Stimulated activated CD8-positive, alpha-beta memory T cell treated with anti-CD3 and anti-CD28 coated beads, Interleukin-7, amount 100 ng/mL, for 1 hour (primary cell): ENCODE data around the gene TMEM92.
A peak's percentile ranks its signal among the peaks of the same experiment; 100 is the strongest.
"Not testable (repeated sequence)": the region's sequence is repeated elsewhere in the genome, so short reads cannot be mapped to it uniquely, and the experiment has no call there.

ENCODE experiments used
- DNase-seq, 2 donors: peaks; one replicate each; pipeline ENCODE4 v3.0.0-alpha.2; 2020; ENCODE audit warnings: low read depth in 2 of 2

Gene TMEM92

DNA sequence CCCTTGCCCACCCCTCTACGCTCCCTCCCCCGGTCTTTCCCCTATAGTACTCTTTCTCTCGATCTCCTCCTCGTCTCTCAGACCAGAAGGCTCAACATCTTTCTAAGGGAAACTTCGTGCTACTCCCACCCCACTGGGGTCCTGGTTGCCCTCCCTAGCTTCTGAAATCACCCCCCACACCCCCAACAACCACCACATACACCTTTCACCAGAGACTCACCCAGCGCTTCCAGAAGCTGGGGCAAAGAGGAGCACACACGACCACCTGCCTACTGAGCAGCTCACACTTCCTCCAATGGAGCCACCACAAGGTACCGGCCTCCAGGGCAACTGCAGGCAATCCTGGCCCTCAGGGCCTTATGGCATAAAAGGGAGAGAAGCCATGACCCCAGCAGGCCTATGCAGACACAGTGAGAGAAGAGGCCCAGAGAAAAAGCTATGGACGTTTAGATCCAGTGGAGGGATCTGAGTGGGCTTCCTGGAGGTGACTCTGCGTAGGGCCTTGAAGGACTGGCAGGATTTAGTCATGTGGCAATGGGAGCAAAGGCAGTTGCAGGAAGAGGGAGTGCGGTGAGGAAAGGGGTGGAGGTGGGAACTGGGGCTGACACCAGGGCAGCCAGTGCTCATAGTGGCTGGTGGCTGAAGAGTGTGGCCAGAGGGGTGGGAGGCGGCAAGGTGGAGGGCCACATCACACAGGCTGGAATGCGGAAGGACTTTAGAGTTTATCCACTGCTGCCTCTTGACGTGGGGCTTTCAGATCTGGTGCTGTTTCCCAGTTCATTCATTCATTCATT lies 12.1 kb upstream of the TMEM92 start:
- DNase-seq, result no peak

DNA sequence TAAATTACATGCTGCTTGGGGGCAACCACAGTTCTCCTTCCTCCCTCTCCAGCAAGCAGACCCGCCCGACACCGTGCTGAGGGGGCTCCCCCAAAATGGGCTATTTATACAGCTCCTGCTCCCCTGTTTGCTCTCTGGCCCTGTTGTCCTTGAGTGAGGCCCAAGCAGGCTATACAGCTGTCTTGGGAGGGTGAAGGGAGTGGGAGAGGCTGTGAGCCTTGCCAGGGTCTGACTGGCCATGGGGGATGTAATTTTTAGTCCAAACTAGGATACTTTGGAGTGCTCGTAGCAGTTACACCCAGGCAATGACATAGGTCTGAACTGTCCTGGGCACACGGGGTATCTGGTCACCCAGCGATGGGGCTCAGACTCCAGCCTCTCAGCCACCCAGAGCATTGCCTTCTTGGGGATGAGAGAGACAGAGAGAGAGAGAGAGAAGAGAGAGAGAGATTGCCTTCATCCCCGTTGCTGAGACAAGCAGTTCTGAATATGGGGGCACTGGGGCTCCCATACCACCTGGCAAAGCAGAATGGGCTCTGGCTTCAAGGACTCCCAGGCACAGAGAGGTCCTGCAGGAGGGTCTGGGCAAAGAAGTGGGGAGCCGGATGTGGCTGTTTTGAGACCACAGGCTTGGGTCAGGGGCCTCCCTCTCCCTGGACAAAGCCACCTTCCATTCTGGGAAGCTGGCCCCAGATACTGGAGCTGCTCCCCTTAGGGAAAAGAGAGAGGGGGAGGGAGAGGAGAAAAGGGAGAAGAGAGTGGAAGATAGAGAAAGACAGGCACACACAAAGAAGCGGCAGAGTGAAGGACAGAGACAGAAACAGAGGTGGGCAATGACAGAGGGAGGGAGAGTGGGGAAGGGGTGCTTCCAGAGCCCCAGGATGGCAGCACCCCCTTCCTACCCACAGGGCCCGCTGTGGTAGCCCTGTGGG lies 10.7 kb upstream of the TMEM92 start:
- DNase-seq, result no peak

DNA sequence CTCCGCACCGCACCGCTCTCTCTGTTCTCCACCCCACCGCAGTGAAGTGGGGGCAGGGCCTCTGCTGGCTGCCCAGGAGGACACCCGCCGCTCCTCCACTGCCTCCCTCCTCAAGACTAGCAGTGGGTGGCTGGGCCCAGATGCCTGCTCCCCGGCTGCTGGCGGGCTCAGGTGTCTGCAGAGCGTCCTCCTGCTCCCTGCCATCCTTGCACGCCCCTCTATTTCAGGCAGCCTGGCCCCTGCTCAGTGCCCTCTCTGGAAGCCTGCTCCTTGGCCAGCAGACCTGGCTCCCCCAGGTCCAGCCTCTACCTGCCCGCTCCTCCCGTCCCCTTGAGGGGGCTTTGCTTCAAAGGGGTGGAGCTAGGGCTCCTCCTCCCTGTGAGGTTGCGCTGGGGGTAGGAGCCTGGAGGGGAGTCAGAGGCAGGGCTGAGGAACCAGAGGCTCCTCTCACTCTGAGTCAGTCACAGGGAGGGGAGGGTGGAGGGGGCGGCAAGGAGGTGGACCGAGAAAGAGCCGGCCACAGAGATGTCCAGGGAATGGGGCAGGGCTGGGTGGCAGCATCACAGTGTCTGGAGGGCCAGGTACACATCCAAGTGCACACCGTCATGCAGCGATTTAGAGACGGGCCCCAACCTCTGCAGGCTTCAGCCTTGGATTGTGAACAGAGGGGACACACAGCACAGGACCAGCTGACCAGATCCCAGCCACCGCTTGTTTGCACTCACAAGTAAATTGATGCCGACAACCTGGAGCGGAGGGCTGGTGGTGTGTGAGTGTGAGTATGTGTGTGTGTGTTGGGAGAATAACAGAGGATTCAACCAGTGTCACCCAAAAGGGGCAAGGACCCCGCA lies 9.8 kb upstream of the TMEM92 start:
- no peak for DNase-seq

DNA sequence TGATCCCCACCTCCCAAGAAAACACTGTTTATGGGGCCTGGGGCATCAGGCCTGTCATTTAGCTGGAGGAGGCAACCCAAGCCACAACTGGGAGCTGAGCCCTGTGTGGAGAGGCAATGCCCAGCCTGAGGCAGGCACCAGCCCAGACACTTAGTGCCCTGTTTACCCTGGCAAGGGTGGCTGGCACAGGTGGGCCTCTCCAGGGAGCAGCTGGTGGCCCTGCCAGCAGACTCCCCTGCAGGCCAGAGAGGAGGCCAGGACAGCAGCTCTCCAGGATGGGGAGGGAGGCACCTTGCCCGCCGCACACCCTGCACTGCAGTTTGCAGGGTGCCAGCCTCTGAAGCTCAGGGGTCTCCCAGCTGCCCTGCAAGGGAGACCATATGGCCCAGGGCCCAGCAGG lies 9.1 kb upstream of the TMEM92 start:
- DNase-seq, result no peak

DNA sequence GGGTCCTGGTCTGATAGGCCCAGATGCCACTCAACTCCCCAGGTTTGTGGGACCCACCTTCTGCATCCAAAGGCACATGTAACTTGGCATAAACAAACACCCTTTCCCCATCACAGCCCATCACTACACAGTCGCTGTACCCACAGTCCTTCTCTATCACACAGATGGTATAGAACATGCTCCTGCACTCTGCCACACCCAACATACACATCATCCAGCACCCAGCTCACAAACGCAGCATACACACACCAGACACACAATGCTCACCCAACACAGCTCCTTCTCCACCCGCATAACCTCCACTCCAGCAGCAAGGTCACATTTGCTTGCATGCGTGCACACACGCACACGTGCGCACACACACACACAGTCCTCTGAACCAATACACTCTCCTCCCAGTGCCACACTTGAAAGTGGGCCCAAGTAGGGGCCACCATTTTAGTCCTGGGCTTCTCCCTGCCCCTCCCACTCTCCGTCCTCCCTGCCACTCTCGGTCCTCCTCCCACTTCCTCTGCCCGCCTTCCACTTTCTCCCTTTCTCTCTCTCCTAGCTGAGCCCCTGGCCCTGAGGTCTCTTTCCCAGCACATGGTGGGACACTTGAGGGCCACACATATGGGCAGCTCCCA lies 8.5 kb upstream of the TMEM92 start:
- no peak for DNase-seq

DNA sequence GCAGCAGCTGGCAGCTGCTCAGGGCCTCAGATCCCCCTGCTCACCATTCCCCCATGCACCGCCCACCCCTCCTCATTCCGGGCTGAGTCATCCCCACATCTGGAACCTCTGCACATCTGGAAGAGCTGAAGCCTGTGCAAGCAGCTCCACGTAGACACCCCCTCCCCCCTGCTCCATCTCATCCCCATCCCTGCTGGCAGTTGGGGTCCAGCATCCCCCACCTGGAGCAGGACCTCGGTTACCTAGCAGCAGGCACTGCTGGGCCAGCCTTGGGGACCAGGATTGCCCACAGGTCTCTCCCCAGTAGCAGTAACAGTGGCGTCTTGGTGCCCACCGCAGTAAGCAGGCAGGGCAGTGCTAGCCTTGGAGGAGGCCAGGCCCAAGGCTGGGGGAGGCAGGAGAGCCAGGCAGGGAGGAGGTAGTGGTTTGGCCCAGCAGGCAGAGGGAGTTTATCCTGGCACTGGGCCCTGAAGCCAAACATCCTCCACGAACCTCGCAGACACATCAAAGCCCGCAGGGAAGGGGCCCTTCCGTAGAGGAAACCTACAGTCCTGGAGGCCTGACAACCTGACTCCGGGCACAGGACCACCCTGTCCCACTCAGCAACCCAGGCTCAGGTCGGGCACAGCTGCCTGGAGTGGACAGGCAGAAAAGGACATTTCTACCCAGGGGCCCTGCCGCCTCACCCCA lies 7.7 kb upstream of the TMEM92 start:
- DNase-seq, result no peak

DNA sequence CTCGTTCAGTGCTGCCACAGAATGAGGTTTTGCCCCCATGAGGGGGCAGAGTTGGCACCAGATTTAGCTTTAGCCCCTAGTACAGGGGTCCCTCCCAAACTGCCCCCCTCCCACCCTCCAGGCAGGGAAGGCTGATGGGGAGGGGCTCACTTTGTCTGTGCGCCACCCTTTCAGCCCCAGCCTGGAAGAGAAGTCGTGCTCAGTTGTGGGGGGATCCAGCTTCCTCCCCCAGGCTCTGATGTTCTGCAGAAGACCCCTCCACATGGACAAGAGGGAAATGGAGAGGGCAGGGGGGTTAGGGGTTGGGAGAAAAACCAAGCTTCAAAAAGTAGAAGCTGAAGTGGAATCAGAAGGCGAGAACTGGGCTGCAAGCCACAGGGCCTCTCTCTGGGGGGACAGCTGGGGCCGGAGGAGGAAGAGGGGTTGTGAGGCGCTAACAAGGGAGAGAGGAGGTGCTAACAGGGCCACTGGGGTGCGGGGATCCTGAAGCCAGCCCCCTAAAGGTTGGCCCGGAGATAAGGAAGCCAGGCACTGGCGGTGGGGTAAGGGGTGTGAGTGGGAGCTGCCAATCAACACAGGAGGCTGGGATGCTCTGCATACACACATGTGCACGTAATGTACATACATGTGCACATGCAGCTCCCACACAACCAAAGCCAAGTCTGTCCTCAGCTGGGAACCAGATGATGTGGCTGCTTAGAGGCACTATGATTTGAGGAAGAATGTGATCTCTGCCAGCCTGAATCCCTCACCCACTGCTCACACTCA lies 7.0 kb upstream of the TMEM92 start:
- DNase-seq, result no peak

DNA sequence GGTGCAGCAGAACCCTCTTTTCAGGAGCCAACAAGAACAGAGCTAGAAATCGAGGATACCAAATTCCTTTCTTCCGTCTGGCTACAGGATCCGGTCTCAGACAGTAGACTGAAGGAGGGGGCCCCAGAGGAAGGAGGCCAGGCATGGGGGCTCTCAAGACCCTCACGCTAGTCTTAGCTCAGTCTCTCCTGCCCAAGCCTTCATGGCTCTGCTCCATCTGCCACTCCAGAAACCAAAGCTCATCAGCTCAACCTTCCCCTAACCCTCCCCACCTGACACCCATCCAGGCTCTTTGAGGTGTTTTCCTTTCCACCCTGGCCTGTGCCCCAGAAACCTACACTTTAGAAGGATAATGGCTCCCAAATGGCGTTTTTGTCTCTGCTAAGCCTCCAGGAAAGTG lies 6.2 kb upstream of the TMEM92 start:
- no peak for DNase-seq

DNA sequence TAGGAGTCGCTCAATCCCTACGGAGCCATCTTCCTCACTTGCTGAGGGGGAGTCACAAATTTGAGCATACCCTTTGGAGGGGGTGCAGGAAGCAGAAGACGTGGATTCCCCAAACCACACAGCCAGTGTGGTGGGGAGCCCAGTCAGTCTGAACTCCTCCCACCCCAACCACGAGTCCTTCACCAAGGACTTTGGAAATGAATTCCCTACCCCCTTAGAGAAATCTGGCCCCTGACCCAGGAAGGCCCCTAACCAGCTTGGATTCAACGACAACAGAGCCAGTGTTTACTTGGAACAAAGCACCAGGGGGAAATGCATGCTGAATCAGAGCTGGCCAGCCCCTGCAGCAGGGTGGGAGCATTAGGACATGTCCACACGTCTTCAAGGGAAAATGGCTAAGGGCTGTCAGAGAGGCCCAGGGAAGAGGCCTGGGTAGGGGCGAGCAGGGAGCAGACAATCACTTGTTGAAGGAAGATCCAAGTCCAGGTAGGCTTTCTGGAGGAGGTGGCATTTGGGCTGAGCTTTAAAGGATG lies 5.5 kb upstream of the TMEM92 start:
- no peak for DNase-seq

DNA sequence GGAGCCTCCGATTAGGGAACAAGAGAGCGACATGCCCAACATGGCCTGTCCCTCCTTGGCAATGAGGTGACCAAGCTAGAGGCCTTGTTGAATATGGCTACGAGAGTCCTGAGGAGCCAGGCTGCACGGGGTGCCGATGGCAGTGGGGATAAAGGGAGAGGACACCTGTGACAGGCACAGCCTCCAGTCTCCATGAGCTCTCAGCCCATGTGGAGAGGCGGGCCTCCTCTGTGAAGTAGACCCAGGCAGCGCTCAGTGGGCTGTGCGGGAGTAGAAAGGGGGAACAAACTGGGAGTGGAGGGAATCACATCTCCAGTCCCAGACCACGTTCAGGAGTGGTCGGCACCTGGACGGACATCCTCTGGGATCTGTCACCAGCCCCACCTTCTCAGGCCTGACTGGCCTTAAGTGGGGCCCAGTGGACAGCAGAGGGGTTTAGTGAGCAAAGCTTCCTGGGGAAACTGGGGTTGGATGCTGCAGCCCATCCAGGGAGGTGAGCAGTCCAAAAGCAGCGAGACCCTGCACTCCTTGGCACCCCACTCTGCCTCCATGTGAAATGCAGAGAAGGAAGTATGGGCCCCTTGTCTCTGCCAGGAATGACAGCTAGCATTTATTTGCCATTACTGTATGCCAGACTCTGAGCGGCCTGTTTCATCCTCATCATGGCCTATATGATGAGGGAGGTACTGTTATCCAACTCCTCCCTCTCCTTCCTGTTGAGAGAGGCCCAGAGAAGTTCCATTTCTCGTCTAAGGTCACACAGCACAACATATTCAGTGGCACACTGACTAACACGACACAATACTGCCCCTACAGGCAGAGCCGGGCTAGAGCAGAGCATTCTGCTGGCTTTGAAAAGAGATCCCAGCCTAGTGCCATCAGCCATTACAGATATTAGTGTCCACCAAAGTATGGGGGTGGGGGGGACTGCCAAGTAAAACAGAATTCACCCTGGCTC lies 4.5 kb upstream of the TMEM92 start:
- DNase-seq, result peak in 1 of 2 donors; percentile 13

DNA sequence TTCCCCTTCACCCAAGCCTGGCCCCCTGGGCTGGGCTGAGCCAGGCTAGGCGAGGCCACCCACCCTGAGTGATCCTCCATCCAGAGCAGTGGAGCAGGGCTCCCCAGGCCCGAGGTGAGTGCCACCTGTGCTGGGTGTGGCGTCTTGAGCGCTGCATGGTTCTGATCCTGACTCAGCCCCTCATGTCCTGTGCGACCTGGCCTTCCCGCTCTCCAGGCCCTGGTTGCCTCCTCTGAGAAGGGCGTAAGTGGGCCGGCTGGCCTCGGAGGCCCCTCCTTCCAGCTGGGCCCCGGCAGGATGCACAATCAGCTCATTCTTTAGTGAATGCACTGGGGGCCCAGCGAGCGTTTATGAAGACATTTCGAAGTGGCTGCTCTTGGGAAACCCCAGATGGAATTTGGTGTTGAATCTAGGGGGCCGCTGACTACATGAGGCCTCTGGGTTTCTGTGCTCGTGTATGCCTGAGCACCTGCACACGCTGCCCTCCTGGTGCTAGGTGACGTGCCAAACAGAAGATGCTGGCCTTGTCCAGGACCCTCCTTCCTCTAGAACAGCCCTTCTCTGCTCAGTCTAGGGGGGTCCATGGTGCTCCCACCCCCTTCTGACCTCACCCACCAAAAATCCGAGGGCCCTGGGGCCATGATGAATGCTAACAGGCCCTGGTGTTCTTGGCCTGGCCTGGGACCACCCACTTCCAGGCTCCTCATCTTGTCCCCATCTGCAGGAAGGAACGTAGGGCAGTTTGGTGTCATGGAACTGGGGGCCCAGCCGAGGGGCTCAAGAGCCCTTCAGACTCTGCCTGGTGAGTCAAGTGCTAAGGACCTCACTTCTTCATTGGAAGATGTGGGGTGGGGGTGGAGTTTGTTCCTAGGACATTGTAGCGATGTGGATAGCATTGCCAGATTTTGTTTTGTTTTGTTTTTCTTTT lies 3.6 kb upstream of the TMEM92 start:
- DNase-seq, result no peak

DNA sequence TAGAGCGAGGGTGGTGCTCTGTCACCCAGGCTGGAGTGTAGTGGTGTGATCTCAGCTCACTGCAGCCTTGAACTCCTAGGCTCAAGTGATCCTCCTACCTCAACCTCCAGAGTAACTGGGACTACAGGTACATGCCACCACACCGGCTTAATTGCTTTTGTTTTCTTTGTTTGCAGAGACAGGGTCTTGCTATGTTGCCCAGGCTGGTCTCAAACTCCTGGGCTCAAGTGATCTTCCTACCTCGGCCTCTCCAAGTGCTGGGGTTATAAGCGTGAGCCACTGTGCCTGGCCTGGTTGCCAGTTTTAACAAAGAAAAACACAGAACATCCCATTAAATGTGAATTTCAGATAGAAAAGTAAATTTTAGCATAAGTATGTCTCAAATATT lies 2.9 kb upstream of the TMEM92 start:
- not testable (repeated sequence) for DNase-seq

DNA sequence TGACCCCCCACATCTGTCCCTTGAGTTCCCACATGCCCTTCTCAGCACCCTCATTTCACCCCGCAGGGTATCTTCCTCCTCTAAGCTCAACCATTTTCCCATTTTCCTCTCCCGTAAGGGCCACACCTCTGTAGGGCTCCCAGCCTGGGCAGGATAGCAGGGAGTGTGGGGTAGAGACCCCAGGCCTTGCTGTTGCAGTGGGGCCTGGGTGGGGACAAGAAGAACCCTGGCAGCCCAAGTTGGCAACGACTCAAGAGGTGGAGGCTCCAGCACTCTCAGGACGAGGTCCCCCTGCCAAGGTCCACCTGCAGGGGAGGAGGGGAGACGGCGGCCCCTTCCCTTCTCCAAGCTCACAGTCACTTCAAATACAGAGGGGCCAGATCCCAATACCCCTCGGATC lies 2.0 kb upstream of the TMEM92 start:
- no peak for DNase-seq

DNA sequence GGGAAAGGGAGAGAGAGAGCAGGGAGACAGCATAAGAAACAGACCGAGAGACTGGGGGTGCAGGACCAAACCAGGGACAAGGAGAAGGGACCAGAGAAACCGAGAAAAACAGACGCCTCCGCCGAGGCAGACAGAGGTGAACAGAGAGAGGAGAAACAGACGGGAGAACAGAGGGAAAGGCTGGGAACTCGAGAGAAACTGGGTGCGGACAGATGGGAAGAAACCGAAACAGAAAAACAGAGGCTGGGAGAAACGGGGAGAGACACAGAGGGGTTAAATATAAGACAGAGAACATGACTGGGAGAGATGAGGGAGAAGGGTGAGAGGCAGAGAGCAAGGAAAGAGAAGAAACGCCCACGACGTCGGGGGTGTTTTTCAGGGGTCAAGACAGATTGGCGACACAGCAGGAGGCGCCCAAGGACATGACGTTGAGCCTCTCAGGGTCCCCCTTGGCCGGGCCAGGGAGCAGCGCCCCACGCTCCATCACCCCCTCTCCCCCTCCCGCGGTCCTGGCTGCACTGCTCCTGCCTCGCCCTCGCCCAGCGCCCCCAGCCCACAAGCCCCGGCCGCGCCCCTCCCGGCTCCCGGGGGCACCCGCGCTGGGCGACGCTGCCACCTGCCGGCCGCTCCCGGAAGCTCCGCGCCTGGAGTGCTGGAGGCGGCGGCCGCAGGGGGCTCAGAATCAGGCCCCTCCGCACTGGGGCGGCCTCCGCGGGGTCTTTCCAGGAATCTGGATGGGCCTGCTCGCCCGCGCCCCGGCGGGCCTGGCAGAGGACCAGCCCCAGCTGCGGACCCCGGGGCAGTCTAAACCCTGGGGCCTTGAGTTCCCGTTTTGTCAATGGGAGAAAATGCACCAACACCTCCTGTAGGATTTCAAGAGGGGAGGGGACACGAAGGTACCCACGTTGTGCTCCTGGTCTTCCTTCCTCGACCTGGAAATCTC lies 1.3 kb upstream of the TMEM92 start:
- peak in 1 of 2 donors; percentile 15 for DNase-seq

DNA sequence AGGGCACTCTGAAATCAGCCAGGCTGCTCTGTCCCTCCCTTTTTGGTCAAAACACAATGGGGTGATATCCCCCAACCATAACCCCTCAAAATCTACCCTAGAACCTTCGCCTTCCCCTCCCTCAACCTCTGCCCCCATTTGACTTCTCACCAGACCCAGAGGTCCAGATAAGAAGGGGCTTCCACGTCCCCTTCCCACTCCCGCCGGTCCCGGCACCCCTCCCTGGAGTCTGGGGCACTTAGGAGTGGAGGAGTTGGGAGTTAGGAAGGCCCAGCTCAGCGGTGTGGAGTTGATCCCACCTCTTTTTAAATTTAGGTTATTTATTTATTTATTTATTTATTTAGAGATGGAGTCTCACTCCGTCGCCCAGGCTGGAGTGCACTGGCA lies 619 bp upstream of the TMEM92 start:
- DNase-seq, result no peak

DNA sequence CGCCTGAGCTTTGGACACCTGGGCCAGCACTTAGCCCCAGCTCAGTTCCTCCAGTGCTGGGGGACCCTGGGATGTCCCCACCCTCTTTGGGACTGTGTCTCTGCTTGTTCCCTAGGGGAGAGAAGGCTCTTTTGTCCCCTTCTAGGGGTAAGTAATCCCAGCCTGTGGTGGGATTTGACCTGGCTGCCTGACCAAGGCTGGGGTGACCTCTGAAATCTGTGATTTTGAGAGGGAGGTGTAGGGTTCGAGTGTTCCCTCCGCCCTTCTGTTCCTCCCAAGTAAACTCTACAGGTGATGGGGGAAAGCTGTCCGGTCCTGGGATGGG lies 593 bp downstream of the TMEM92 start:
- no peak for DNase-seq

DNA sequence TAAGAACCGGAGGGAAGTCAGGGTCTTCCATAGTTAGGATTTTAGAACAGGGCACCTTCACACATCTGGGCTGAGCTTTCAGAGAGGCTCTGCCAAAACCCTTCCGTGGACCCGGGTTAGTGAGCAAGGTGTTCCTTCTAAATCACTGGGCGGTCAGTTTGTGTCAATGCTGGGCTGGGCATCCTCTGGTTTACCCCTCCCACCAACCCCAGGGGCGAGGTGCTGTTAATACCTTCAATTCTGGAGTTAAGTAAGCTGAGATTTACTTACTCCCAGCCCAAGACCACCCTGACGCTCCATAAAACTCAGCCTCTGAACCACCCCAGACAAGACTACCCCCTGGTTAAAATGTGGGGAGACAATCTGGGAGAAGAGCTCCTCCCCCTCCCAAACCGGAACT lies 1.0 kb downstream of the TMEM92 start:
- no peak for DNase-seq
